B cell (primary cell): Measurements from ENCODE around the gene PGLYRP2. TPM values are rescaled to one million over a fixed set of nuclear protein-coding genes. Genes with fewer than 3 reads are reported as not detected.
"Not testable (repeated sequence)": the region's sequence is repeated elsewhere in the genome, so short reads cannot be mapped to it uniquely, and the experiment has no call there.

Experiments used
- ATAC-seq: fragments of 200-7000 bp; cut with Tn5 transposase; one replicate; pipeline ENCODE4 v1.10.0; 2021; ENCODE audit warnings: low read depth, mild to moderate bottlenecking, moderate number of reproducible peaks, moderate library complexity
- CTCF ChIA-PET: fragments of 350-600 bp; sonication (Branson Sonifier 250); formaldehyde crosslinking; loops from one replicate; lab custom pipeline; 2021; ENCODE audit warnings: antibody characterized with exemption, inconsistent platforms; lab: Charles Lee
- POLR2A ChIA-PET: fragments of 350-600 bp; sonication (Branson Sonifier 250); formaldehyde crosslinking; loops from one replicate; lab custom pipeline; 2021; ENCODE audit warnings: antibody characterized with exemption; lab: Charles Lee
- DNase-seq: peaks from one replicate; pipeline ENCODE4 v3.0.0; 2013
- H2AFZ ChIP-seq: 2 replicates; pipeline ENCODE4 v1.6.1; 2012; ENCODE audit warnings: mild to moderate bottlenecking, low read depth, low read length; ENCODE audit not compliant: insufficient read depth, poor library complexity, severe bottlenecking
- H3K27ac ChIP-seq, 2 donors: 1 replicate in 1 of 2; 2 replicates in 1 of 2; pipeline ENCODE4 v1.5.1; 2012 to 2013; ENCODE audit warnings: low read length in 2 of 2, mild to moderate bottlenecking in 2 of 2, moderate library complexity in 1 of 2
- H3K27me3 ChIP-seq, 4 experiments: fragments of 200-600 bp in 1 of 4; sonication (generic) in 1 of 4; replicated peaks in 1 of 4; 1 replicate in 2 of 4; 2 replicates in 2 of 4; pipeline versions ENCODE4 v1.6.1 to v1.7.0; 2013 to 2016; ENCODE audit warnings: low read length in 3 of 4, mild to moderate bottlenecking in 2 of 4, mixed read lengths in 1 of 4, moderate library complexity in 1 of 4; ENCODE audit not compliant: insufficient read depth in 4 of 4, control insufficient read depth in 3 of 4; ENCODE audit errors: control extremely low read depth in 1 of 4
- H3K36me3 ChIP-seq, 2 experiments: replicated peaks in 1 of 2; 1 replicate in 1 of 2; 2 replicates in 1 of 2; pipeline versions ENCODE4 v1.6.1 to v1.7.1; 2013; ENCODE audit warnings: low read length in 1 of 2; ENCODE audit not compliant: insufficient read depth in 2 of 2, control insufficient read depth in 1 of 2; ENCODE audit errors: control extremely low read depth in 1 of 2, extremely low read depth in 1 of 2
- H3K4me1 ChIP-seq, 2 donors: fragments of 200-600 bp in 1 of 2; sonication (generic) in 1 of 2; 1 replicate in 1 of 2; 2 replicates in 1 of 2; pipeline versions ENCODE4 v1.5.1 to v1.6.1; 2013 to 2017; ENCODE audit warnings: low read length in 2 of 2; ENCODE audit not compliant: control insufficient read depth in 2 of 2, insufficient read depth in 2 of 2
- H3K4me2 ChIP-seq: replicated peaks from 2 replicates; pipeline ENCODE3; 2012; ENCODE audit warnings: mild to moderate bottlenecking, low read depth, low read length; ENCODE audit not compliant: poor library complexity, severe bottlenecking
- H3K4me3 ChIP-seq, 5 experiments: fragments of 200-600 bp in 1 of 5; sonication (generic) in 1 of 5; 1 replicate in 3 of 5; 2 replicates in 2 of 5; pipeline versions ENCODE4 v1.5.1 to v1.7.0; 2011 to 2016; ENCODE audit warnings: low read length in 4 of 5, mild to moderate bottlenecking in 4 of 5, low read depth in 2 of 5, control low read depth in 1 of 5, moderate library complexity in 1 of 5; ENCODE audit not compliant: insufficient read depth in 1 of 5; ENCODE audit errors: control extremely low read depth in 1 of 5, extremely low read depth in 1 of 5
- H3K79me2 ChIP-seq: fragments of 200-600 bp; sonication (generic); one replicate; pipeline ENCODE4 v1.6.0; 2016; ENCODE audit warnings: low read length; ENCODE audit not compliant: control insufficient read depth, insufficient read depth
- H3K9ac ChIP-seq: fragments of 200-600 bp; sonication (generic); 2 replicates; pipeline ENCODE4 v1.6.1; 2017; ENCODE audit warnings: mild to moderate bottlenecking, low read length, moderate library complexity
- H3K9me3 ChIP-seq, 3 donors: one replicate each; pipeline versions ENCODE4 v1.6.1 to v1.7.1; 2013; ENCODE audit warnings: low read length in 2 of 3; ENCODE audit not compliant: control insufficient read depth in 2 of 3, insufficient read depth in 1 of 3; ENCODE audit errors: control extremely low read depth in 1 of 3
- H4K20me1 ChIP-seq: 2 replicates; pipeline ENCODE4 v1.6.0; 2012; ENCODE audit warnings: mild to moderate bottlenecking, low read length; ENCODE audit not compliant: insufficient read depth, control insufficient read depth, poor library complexity, severe bottlenecking
- H3K27ac Mint-ChIP-seq: one replicate; pipeline ENCODE4 v1.8.0; 2021; ENCODE audit warnings: mixed read lengths
- H3K27me3 Mint-ChIP-seq: one replicate; pipeline ENCODE4 v1.8.0; 2021; ENCODE audit warnings: mixed read lengths
- H3K4me1 Mint-ChIP-seq: one replicate; pipeline ENCODE4 v1.8.0; 2021; ENCODE audit warnings: mixed read lengths
- H3K4me3 Mint-ChIP-seq: one replicate; pipeline ENCODE4 v1.8.0; 2021; ENCODE audit warnings: mixed read lengths
- H3K9me3 Mint-ChIP-seq: one replicate; pipeline ENCODE4 v1.8.0; 2022; ENCODE audit warnings: mixed read lengths; ENCODE audit not compliant: insufficient read depth
- CTCF ChIP-seq: fragments of 200-600 bp; IDR thresholded peaks from one replicate; pipeline ENCODE4 v1.8.0; 2022; ENCODE audit warnings: antibody characterized with exemption, mild to moderate bottlenecking
- EZH2 ChIP-seq: IDR thresholded peaks from 2 replicates; pipeline ENCODE4 v1.6.1; 2012; ENCODE audit warnings: borderline replicate concordance, low read depth, mild to moderate bottlenecking, moderate library complexity, low read length; ENCODE audit not compliant: insufficient read depth, poor library complexity, severe bottlenecking
- WGBS: methylation state at CpG from one replicate; pipeline ENCODE4 v1.1.5; 2013; ENCODE audit warnings: missing lambda C conversion rate; ENCODE audit not compliant: insufficient coverage; 5-methylcytosine and 5-hydroxymethylcytosine counted together
- intact Hi-C: fragments of 100-400 bp; cut with micrococcal nuclease; formaldehyde crosslinking; loops from one replicate; pipeline ENCODE4 v1.10.0; 2022
- polyA plus RNA-seq: library from polyadenylated mRNA; depleted of rRNA; stranded (reverse); fragments of >200 nt; gene quantifications from 2 replicates; pipeline ENCODE4 v1.2.3, GENCODE V29; 2012
- total RNA-seq, 2 donors: library from RNA; stranded (reverse); fragments of 120-200 nt in 1 of 2; gene quantifications; 1 replicate in 1 of 2; 2 replicates in 1 of 2; pipeline versions ENCODE4 v1.2.3 to v1.2.4, GENCODE V29; 2013 to 2022

PGLYRP2 gene
- total and polyA plus RNA-seq, 2 donors (not counting 1 experiment from before 2014, with no cell fraction given): not detected

DNA sequence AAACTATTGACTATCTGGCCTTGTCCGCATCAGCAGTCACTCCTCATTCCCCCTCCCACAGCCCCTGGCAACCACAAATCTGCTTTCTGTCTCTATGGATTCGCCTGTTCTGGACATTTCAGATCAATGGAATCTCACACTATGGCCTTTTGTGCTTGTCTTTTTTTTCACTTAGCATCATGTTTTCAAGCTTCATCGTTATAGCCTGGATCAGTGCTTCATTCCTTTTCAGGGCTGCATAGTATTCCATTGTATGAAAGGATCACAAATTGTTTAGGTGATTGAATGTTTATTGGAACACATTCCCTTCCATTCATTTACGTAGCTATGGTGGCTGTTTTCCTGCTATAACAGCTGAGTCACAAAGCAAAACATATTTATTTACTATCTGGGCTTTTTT is 7.7 kb upstream of the PGLYRP2 start:
- no peak for ATAC-seq
- intact Hi-C loops: no loop called here
- ChIA-PET CTCF (no interaction called here), POLR2A (interaction anchor here (0.7 kb wide), 1 partner anchor 53 kb away, joined by 9 read pairs; no protein-coding TSS in a partner anchor)
- Histone ChIP-seq H3K27me3 (no peaks in the 10 kb centered on the region), H3K9me3 (peaks cover 0 to 15% (median 6%) of the 10 kb centered on the region in 3 donors), H3K79me2 (no peaks in the 10 kb centered on the region), H3K4me2 (no peak overlapping the region), H2AFZ (no peak overlapping the region), H3K36me3 (no peaks in the 10 kb centered on the region), H4K20me1 (no peaks in the 10 kb centered on the region), H3K27ac (no peak overlapping the region), H3K9ac (no peak overlapping the region), H3K4me1 (no peaks in the 10 kb centered on the region), H3K4me3 (no peak overlapping the region)
- Mint-ChIP-seq H3K27me3 (peaks cover 4% of the 10 kb centered on the region), H3K4me3 (no peak overlapping the region), H3K9me3 (no peaks in the 10 kb centered on the region), H3K27ac (no peak overlapping the region), H3K4me1 (no peaks in the 10 kb centered on the region)
- 100% methylated on average over 1 of the region's 4 CpGs for WGBS
- TF ChIP-seq CTCF: no peak
- no peak for TF ChIP-seq EZH2
- no peak for DNase-seq

DNA sequence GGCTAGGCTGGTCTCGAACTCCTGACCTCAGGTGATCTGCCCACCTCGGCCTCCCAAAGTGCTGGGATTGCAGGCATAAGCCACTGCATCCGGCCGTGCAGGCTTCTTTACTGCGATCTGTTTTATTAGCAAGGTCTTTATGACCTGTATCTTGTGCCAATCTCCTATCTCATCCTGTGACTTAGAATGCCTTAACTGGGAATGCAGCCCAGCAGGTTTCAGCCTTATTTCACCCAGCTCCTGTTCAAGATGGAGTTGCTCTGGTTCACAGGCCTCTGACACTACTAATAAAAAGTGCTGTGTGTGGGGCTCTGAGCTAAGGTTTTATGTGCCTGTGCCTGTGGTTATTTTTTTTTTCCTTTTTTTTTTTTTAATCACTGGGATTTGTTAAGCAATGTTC is 6.5 kb upstream of the PGLYRP2 start:
- H4K20me1 ChIP-seq, H3K79me2 ChIP-seq, H3K4me1 Mint-ChIP-seq, H3K4me2 ChIP-seq, ATAC-seq, DNase-seq, CTCF ChIA-PET, H3K27ac Mint-ChIP-seq, H3K9me3 Mint-ChIP-seq, H3K36me3 ChIP-seq, H3K4me3 Mint-ChIP-seq, H2AFZ ChIP-seq, H3K9ac ChIP-seq, H3K27ac ChIP-seq, POLR2A ChIA-PET, H3K4me1 ChIP-seq, H3K27me3 ChIP-seq, intact Hi-C loops, H3K4me3 ChIP-seq, H3K27me3 Mint-ChIP-seq: not testable (repeated sequence)
- H3K9me3 ChIP-seq: peaks cover 0 to 15% (median 6%) of the 10 kb centered on the region in 3 donors
- WGBS: 100% methylated on average over 5 of the region's 5 CpGs

DNA sequence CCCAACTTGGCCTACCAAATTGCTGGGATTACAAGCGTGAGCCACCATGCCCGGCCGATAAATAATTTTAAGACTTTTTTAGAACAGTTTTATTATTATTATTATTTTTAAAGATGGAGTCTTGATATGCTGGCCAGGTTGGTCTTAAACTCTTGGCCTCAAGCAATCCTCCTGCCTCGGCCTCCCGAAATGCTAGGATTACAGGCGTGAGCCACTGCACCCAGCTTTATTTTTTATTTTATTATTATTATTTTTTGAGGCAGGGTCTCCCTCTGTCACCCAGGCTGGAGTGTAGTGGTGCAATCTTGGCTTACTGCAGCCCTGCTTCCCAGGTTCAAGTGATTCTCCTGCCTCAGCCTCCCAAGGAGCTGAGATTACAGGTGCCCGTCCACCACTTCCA is 1.7 kb upstream of the PGLYRP2 start:
- H3K4me3 ChIP-seq, H3K27ac ChIP-seq, intact Hi-C loops, H3K4me1 ChIP-seq, H3K9me3 ChIP-seq, H3K79me2 ChIP-seq, ATAC-seq, H4K20me1 ChIP-seq, DNase-seq, H3K9me3 Mint-ChIP-seq, H3K36me3 ChIP-seq, H3K4me1 Mint-ChIP-seq, H3K27ac Mint-ChIP-seq, H3K9ac ChIP-seq, H3K27me3 ChIP-seq, H3K4me3 Mint-ChIP-seq, H2AFZ ChIP-seq, H3K4me2 ChIP-seq, POLR2A ChIA-PET, H3K27me3 Mint-ChIP-seq: not testable (repeated sequence)
- 100% methylated on average over 1 of the region's 7 CpGs for WGBS
- CTCF ChIA-PET: interaction anchor here (0.7 kb wide), 1 partner anchor 398 kb away, joined by 3 read pairs; no protein-coding TSS in a partner anchor
